HG02938 (cell line): ENCODE data around the gene PRND.
A peak's percentile ranks its signal among the peaks of the same experiment; 100 is the strongest.
"Not testable (repeated sequence)": the region's sequence is repeated elsewhere in the genome, so short reads cannot be mapped to it uniquely, and the experiment has no call there.

Experiments
- ATAC-seq: cut with Tn5 transposase; IDR thresholded peaks from one replicate; pipeline ENCODE4 v1.9.1; 2021; ENCODE audit warnings: mild to moderate bottlenecking, moderate library complexity; ENCODE audit not compliant: unreplicated experiment

PRND gene

DNA sequence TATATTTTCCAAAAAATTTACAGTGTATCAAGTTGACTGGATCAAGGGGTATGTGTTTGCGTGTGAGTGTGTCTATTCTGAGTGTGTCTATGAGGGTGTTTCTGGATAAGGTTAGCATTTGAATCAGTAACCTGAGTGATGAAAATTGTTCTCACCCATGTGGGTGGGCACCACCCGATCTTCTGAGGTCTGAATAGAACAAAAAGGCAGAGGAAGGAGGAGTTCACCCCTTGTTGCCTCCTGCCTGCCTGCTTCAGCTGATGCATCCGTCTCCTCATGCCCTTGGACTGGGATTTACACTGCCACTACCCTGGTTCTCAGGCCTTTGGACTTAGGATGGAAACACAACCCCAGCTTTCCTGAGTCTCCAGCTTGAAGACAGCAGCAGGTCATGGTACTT lies 13.7 kb upstream of the PRND start:
- no peak for ATAC-seq

DNA sequence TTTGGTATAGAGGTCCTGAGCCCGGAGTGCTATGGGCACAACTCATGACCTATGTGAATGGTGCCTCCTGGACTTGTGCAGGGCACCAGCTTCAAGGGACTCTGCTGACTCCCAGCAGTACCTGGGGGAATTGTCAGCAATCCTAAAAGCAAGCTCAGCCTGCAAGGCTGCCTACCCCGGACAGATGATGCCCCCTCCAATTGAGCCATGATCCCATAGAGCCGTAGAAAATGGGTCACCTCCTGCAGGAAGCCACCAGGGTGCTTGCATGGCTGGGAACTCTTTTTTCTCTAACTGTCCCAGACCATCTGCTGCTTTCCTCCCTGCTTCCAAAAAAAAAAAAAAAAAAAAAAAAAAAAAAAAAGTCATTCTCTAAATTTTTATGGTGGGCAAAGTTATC lies 12.9 kb upstream of the PRND start:
- no peak for ATAC-seq

DNA sequence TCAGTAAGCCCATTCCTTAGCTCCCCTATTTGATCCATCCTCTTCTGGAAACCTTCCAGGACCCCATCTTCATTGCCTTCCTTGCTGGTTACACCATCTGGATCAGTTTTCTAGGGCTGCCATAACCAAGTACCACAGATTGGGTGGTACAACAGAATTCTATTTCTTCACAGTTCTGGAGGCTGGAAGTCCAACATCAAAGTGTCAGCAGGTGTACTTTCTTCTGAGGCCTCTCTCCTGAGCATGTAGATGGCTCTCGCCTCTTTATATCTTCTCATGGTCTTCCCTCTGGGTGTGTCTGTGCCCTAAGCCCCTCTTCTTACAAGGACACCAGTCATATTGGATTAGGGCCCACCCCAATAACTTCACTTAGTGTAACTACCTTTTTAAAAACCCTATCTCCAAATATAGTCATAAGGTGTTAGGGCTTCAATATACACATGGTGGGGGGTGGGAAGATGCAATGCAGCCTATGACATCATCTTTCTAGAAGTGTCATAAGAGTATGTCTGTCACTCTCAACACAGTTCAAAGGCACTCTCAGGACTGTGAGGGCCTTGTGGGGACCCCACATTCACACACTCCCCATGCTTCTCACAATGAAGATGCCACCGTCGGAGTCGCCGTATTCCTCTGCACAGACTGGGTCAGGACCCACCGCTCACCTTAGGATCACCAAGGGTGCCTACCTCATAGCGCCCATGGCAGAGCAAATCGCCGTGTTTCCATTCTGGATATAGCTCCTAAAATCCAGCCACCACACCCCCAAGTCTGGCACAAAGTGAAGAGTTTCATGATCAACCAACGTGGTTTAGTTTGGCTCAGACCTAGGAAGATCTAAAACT lies 12.2 kb upstream of the PRND start:
- no peak for ATAC-seq

DNA sequence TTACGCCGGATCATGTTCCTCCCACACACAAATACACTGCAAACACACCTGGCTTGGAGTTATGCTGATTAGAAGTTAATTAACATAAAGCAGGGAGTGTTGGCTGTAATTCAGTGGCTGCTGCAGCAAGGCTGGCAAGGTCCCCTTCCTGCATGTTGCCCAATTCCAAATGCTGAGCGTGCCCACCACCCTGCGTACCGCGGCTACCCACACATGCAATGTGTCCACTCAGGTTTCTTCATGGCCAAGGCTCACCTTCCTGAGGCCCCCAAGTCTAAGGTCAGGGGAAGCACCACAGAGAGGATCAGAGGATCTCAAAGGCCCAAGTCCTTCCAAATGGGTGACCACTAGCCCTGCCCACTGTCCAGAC lies 11.6 kb upstream of the PRND start:
- ATAC-seq, result no peak

DNA sequence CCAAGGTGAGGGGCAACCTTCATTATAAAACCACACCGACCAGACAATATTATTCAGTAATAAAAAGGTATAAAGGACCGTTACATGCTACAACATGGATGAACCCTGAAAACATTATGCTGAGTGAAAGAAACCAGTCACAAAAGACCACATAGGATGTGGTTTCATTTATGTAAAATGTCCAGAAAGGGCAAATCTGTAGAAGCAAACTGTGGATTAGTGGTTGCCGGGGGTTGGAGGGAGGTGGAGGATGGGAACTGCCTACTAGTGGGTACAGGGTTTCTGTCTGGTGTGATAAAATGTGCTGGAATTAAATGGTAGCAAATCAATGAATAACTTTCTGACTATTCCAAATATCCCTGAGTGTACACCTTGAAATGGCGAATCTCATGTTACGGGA lies 10.2 kb upstream of the PRND start:
- no peak for ATAC-seq

DNA sequence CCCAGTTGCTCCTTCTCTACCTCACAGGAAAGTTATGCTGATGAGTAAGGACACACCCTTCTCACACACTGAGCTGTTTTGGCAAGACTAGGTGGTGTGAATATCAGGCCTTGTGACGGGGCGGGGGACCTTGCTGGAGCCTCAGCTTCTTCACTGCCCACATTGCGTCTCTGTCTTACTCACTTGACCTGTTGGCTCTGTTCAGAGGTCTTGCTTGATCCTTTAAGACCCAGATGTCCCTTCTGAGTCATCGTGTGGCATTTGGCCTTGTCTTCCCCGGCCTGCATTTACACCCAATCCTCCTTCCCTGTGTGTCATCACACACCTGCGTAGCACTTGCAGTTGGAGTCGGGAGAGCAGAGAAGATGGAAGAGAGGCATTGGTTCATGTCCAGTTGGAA lies 8.3 kb upstream of the PRND start:
- no peak for ATAC-seq

DNA sequence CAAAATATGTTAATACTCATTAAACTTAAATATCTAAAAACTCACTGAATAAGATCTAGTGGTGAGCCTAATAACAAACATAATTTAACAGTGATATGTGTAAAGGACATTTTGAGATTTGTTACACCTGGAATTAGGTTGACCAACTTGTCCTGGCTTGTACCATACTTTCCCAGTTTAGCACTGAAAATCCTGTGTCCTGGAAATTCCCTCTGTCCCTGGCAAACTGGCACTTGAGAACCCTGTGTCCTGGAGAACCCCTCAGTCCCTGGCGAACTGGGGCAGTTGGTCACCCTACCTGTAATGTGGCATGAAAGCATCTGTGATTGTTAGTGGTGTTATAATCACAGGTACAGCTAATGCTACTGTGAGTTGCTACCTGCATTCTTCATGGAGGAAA lies 6.9 kb upstream of the PRND start:
- ATAC-seq, result no peak

DNA sequence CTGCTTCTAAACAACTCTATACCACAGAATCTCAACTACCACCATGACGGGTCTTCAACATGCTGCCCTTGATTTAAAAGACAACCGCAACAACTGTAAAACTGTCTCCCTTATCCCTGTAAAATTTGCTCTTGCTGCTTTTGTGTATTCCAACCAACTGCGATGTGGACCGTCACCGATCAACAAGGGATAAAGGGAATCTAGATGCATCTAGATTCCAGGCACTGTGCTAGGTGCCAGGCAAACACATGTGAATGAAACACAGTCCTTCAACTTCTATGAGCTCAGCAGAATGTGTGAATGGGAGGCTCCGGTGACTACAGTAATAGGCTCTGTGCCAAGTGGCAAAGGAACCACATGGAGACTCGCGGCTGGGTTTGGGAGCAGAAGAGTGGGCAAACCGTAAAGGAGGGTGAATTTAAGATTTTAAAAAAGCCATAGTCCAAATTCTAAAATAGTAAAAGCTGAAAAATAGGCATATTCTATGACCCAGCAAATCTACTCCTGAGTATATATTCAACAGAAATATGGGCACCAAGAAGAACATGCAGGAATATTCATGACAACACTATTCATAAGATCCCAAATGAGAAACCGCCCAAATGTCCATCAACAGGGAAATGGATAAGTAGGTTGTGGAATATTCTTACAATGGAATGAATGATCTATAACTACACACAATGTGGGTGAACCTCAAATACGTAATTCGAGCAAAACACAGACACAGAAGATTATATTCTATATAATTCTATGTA lies 3.7 kb upstream of the PRND start:
- ATAC-seq, result no peak

DNA sequence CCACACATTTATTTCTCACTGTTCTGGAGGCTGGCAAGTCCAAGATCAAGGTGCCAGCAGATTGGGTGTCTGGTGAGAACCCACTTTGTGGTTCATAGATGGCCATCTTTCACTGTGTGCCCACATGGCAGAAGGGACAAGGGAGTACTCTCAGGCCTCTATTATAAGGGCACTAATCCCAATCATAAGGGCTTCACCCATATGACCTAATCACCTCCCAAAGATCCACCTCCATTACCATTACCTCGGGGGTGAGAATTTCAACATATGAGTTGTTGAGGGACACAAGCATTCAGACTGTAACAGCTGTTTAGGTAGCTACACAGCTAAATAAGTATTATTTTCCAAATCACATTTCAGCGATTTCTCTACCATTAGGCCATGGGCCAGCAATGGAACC lies 2.5 kb upstream of the PRND start:
- no peak for ATAC-seq

DNA sequence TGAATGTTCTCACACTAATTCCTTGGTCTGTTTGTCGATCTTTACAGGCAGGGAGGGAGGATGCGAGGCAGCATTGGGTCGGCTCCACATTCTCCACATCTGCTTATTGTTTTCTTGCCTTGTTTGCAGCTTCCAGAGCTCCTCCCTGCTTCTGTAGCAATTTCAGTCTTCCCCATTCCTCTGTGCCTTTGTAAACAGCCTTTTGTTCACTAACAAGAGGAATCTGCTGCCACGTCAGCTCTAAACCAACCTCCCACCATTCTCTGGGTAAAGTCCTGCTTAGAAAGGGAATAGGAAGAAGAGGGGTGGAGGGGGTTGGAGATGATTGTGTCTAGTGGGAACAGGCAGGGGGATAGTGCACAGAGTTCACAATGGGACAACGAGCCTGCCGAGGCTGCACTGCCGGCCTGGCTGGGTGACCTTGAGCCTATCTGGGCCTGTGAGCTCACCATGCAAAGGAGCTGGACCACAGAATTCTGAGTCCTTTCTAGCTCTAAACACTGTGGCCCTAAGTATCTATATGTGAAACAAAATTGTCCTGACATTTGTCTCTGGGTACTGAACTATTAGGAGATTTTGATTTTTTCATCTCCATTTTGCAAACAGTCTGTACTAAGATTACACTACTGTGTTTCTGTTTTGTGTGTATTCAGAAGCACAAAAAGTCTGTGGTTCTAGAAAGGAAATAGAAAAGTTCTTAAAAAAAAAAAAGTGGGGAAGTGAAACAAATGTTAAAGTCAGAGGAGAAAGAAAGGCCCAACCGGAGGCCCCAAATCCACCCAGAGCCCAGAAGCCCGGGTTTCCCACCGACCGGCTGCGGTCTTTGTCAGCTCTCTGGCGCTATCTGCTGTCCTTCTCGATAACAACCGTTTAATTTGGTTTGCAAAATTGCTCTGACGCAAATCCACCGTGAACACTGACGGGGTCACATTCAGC lies 1.4 kb upstream of the PRND start:
- ATAC-seq, result peak; percentile 92

DNA sequence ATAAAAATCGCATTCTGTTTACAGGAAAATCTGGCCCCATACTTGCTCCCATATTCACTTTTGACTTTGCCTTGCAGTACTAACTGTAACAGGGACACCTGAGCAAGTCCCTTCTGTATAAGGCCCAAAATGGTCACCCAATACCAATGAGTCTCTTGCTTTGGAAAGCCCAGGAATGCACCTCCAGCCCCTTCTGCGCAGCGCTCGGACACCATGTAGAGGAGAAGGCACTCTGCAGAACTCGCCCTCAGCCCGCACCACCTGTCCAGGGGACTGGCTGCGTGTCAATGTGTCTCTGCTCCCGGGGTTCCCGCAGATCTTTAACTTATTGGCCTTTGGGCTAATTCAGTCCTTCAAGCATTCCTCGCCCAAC lies 746 bp upstream of the PRND start:
- no peak for ATAC-seq

DNA sequence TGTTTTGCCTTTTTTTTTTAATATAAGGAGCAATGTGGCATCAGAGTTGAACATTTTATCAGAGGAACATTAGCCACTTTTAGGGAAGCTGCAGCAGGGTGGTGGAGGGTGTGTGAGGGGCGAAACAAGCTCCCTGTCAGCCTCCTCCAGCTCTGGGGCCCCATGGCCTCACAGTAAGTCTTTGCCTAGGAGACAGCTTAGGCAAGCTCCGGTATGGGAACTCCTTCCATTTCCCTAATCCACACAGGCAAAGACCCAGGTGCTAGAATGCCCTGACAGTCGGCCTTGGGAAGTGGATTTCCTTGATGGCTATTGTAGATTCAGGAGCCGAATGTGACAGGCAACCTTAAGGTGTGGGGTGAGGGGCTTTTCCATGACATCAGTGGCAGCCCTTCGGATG lies 862 bp downstream of the PRND start:
- ATAC-seq, result no peak

DNA sequence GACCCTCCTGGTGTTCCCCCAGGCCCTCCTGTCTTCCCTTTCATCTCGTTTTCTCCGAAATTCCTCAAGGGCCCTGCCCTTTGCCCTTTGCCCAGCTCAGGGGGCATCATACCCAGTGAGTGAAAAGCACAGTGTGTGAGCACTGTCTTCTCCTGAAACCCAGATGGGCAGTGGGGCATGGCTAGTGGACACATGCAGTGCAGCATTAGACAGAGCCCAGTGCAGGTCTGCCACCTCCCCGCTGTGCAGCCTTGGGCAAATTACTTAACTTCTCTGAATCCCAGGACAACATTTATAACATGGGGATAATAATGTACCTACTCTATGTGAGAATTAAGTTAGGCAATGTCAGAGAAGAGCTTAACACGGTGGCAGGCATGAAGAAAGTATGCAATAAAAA lies 1.3 kb downstream of the PRND start:
- ATAC-seq, result no peak

DNA sequence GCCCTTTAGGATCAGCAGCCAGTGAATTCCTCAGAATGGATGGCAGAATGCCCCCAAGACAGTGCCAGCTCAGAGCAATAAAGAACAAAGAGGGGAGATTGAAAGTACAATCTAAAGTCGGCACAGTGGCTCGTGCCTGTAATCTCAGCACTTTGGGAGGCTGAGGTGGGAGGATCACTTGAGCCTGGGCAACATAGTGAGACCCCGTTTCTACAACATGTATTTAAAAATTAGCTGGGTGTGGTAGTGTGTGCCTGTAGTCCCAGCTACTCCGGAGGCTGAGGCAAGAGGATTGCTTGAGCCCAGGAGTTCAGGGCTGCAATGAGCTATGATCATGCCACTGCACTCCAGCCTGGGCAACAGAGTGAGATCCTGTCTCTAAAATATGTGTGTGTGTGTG lies 1.8 kb downstream of the PRND start:
- ATAC-seq, result not testable (repeated sequence)

DNA sequence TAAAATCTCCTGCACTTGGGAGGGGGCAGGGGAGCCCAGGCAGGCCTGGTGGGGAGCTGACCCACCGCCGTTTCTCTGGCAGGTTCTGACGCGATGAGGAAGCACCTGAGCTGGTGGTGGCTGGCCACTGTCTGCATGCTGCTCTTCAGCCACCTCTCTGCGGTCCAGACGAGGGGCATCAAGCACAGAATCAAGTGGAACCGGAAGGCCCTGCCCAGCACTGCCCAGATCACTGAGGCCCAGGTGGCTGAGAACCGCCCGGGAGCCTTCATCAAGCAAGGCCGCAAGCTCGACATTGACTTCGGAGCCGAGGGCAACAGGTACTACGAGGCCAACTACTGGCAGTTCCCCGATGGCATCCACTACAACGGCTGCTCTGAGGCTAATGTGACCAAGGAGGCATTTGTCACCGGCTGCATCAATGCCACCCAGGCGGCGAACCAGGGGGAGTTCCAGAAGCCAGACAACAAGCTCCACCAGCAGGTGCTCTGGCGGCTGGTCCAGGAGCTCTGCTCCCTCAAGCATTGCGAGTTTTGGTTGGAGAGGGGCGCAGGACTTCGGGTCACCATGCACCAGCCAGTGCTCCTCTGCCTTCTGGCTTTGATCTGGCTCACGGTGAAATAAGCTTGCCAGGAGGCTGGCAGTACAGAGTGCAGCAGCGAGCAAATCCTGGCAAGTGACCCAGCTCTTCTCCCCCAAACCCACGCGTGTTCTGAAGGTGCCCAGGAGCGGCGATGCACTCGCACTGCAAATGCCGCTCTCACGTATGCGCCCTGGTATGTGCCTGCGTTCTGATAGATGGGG lies 3.0 kb downstream of the PRND start:
- no peak for ATAC-seq

DNA sequence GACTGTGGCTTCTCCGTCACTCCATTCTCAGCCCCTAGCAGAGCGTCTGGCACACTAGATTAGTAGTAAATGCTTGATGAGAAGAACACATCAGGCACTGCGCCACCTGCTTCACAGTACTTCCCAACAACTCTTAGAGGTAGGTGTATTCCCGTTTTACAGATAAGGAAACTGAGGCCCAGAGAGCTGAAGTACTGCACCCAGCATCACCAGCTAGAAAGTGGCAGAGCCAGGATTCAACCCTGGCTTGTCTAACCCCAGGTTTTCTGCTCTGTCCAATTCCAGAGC lies 3.5 kb downstream of the PRND start:
- ATAC-seq, result no peak

DNA sequence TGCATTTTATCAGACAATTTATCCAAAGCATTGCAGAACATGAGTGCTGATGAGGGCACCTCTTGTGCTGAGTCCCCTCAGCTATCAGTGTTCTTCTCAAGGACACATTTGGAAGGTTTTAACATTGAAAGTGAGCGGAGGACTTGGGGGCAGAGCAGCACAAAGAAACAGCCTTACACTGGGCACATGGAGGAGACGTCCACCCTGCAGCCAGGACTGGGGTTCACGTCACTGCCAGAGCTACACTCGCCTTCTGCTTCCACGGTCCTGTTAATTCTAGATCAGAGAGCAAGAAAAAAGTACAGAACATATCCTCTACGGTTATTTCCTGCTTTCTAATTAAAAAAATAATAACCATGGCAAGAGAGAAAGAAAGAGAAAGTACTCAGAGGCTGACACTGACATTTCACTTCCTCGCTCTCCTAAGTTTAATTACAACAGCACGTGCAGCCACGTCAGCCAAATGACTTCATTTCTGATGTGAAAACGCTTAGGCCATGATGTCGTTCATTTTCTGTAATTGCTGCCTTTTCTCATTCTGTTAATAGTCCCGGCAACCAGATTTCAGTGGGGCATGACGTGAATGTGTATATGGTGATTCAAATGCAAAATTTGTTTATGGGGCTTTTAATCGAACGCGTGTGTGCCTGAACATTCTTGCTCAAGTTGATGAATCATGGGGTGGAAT lies 5.1 kb downstream of the PRND start:
- ATAC-seq, result no peak

DNA sequence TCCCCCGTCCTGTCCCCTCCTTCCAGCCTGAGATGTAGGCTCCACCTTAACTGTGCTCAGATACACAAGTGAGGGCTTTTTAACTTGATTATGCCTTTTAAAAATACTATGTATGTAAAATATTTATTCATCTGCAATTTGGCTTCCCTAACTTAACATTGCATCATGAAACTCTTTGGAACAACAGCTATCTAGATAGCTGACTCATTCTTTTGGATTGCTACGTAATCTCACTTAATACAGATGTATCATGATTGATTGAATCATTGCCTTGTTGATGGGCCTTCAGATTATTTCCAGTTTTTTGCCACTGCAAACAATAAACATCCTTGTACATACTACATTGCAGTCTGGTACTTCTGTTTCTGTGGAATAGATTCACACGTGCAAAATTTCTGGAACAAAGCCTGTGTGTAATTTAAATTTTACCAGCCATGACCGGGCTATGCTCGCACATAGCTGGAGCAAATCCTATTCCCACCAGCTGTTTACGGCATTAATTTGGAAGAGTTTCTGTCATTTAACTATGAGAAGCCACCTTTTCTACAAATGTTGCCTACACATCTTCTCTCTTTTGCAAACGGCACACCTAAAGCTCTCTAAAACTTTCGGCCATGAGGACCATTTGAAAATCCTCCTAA lies 6.5 kb downstream of the PRND start:
- ATAC-seq, result no peak

DNA sequence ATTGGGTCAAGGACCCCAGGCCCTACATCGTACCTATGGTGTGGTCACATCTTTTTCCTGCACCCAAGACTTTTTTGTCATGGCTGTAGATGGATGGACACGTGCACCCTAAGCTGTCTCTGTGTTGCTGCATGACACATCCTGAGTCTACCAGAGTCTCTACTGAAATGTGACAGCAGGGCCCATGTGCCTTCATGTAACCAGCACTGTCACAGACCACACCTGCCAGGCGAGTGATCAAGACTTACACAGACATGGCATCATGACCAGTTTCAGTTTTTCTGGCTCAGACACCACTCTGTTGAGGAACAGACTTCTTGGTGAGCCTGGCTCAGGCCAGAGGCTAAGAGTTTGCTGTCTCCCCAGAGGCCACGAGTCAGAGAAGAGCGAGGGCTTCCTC lies 7.6 kb downstream of the PRND start:
- no peak for ATAC-seq

DNA sequence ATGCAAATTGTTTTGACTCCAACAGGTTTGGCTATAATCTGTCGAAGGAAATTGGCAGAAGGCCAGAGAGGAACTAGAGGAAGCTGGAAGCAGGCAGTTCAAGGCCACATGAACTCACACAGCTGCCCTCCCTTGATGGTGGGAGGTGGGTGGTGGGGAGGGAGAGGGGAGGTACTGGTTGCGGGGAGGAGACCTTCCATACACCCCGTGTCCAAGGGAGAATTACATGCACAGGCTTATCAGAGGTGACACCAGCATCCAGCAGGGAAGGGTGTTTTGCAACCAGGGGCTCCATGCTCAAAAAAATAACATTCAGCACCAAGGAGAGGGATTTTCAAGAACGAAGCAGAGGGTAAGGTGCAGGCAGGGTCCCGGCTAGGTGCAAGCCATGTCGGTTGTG lies 9.1 kb downstream of the PRND start:
- no peak for ATAC-seq
